ENCODE data around the gene ERVH48-1. TPM values are rescaled to one million over a fixed set of nuclear protein-coding genes. Genes with fewer than 3 reads are reported as not detected.
"Not testable (repeated sequence)": the region's sequence is repeated elsewhere in the genome, so short reads cannot be mapped to it uniquely, and the experiment has no call there.

The ERVH48-1 gene
- total RNA-seq, 1 donor from 2014 or later = not detected

- Mint-ChIP-seq H3K27me3 (no peaks in the 10 kb centered on the region), H3K36me3 (no peaks in the 10 kb centered on the region)
Measured at GRCh38 chr21:42887326-42887725, 38.1 kb downstream of the ERVH48-1 start.

GRCh38 chr21:42883921-42884320, 41.5 kb downstream of the ERVH48-1 start:
- H3K4me1 Mint-ChIP-seq (ENCODE audit: unreplicated experiment) = peaks cover 13% of the 10 kb centered on the region
- no peaks in the 10 kb centered on the region for H3K36me3 Mint-ChIP-seq
- no peak for DNase-seq (ENCODE audit: extremely low spot score, unreplicated experiment)
- H3K27me3 Mint-ChIP-seq = no peaks in the 10 kb centered on the region
- no peaks in the 10 kb centered on the region for H3K9me3 Mint-ChIP-seq
- TF ChIP-seq CTCF (conservative IDR thresholded peaks at IDR 0.05) = no peak
- H3K27ac Mint-ChIP-seq = no peak overlapping the region
- no peak overlapping the region for H3K4me3 Mint-ChIP-seq

More at GRCh38 chr21:42887326-42887725, 38.1 kb downstream of the ERVH48-1 start:
- no peak overlapping the region for H3K4me3 Mint-ChIP-seq
- no peaks in the 10 kb centered on the region for H3K9me3 Mint-ChIP-seq
- H3K4me1 Mint-ChIP-seq (ENCODE audit: unreplicated experiment) = peaks cover 2% of the 10 kb centered on the region
- DNase-seq (ENCODE audit: extremely low spot score, unreplicated experiment) = no peak
- no peak for TF ChIP-seq CTCF (conservative IDR thresholded peaks at IDR 0.05)
- H3K27ac Mint-ChIP-seq = no peak overlapping the region

- no peak for TF ChIP-seq CTCF (conservative IDR thresholded peaks at IDR 0.05)
- H3K27me3 Mint-ChIP-seq = no peaks in the 10 kb centered on the region
- H3K27ac Mint-ChIP-seq = peak overlapping the region; percentile 96
- peaks cover 17% of the 10 kb centered on the region for H3K4me1 Mint-ChIP-seq (ENCODE audit: unreplicated experiment)
- no peaks in the 10 kb centered on the region for H3K9me3 Mint-ChIP-seq
- no peak for DNase-seq (ENCODE audit: extremely low spot score, unreplicated experiment)
- peak overlapping the region; percentile 98 for H3K4me3 Mint-ChIP-seq
- H3K36me3 Mint-ChIP-seq = no peaks in the 10 kb centered on the region
Measured at GRCh38 chr21:42880352-42880751, 45.1 kb downstream of the ERVH48-1 start.

GRCh38 chr21:42878993-42879787, 46.2 kb downstream of the ERVH48-1 start, which contains the start of gene WDR4:
Gene WDR4 (minus strand): TSS chr21:42879539. CDS start chr21:42879495, 44 bp downstream.
- Mint-ChIP-seq H3K4me3 (peak within 1 kb of the TSS; percentile 98), H3K9me3 (no peaks in the 10 kb centered on the region), H3K4me1 (ENCODE audit: unreplicated experiment) (peaks cover 17% of the 10 kb centered on the region), H3K36me3 (no peaks in the 10 kb centered on the region), H3K27ac (peak within 1 kb of the TSS; percentile 96), H3K27me3 (no peaks in the 10 kb centered on the region)
- TF ChIP-seq CTCF (conservative IDR thresholded peaks at IDR 0.05) = no peak
- peak; percentile 99 for DNase-seq (ENCODE audit: extremely low spot score, unreplicated experiment)

- TF ChIP-seq CTCF (conservative IDR thresholded peaks at IDR 0.05) = no peak
Measured at GRCh38 chr21:42878678-42878992, 46.8 kb downstream of the ERVH48-1 start.

GRCh38 chr21:42875811-42876210, 49.6 kb downstream of the ERVH48-1 start:
- H3K9me3 Mint-ChIP-seq; H3K4me3 Mint-ChIP-seq; H3K27ac Mint-ChIP-seq; H3K27me3 Mint-ChIP-seq; DNase-seq (ENCODE audit: extremely low spot score, unreplicated experiment); H3K36me3 Mint-ChIP-seq: not testable (repeated sequence)
- H3K4me1 Mint-ChIP-seq (ENCODE audit: unreplicated experiment) = peaks cover 17% of the 10 kb centered on the region

More at GRCh38 chr21:42878678-42878992, 46.8 kb downstream of the ERVH48-1 start:
- Mint-ChIP-seq H3K9me3 (no peaks in the 10 kb centered on the region), H3K27me3 (no peaks in the 10 kb centered on the region), H3K4me3 (peak overlapping the region; percentile 98), H3K4me1 (ENCODE audit: unreplicated experiment) (peaks cover 17% of the 10 kb centered on the region), H3K36me3 (no peaks in the 10 kb centered on the region), H3K27ac (peak overlapping the region; percentile 96)
- no peak for DNase-seq (ENCODE audit: extremely low spot score, unreplicated experiment)

Data from type B pancreatic cell (in vitro differentiated cells).